Endothelial cell of umbilical vein (primary cell): ENCODE measurements around the gene DAB2IP. TPM values are rescaled to one million over a fixed set of nuclear protein-coding genes. Genes with fewer than 3 reads are reported as not detected.

Experiments used
- BruUV-seq: library from RNA; stranded (reverse); fragments of 400-500 nt; replicated peaks from 2 replicates; lab custom pipeline; 2021; lab: Mats Ljungman, UMichigan
- CTCF ChIA-PET: fragments of 300-600, 350-600 bp; sonication (Branson Sonifier 250); formaldehyde crosslinking; loops from one replicate; lab custom pipeline; 2021; ENCODE audit warnings: antibody characterized with exemption, inconsistent platforms; lab: Charles Lee
- POLR2A ChIA-PET: fragments of 300-600, 350-600 bp; sonication (Branson Sonifier 250); formaldehyde crosslinking; loops from one replicate; lab custom pipeline; 2021; ENCODE audit warnings: antibody characterized with exemption, inconsistent platforms; lab: Charles Lee
- DNase-seq: peaks from one replicate; pipeline ENCODE4 v3.0.0-alpha.2; 2011; ENCODE audit warnings: low read depth, low spot score
- FAIRE-seq: peaks from 2 replicates; lab custom pipeline; 2011; peaks lifted over from hg19 to GRCh38; lab: Jason Lieb, UNC
- H2AFZ ChIP-seq: 2 replicates; pipeline ENCODE4 v1.6.0; 2012; ENCODE audit warnings: low read depth, low read length, control low read depth, inconsistent platforms
- H3K27ac ChIP-seq: 2 replicates; pipeline ENCODE4 v1.5.1; 2011; ENCODE audit warnings: low read depth, mild to moderate bottlenecking, control low read depth, low read length, moderate library complexity; ENCODE audit not compliant: insufficient read depth
- H3K27me3 ChIP-seq, 2 experiments: 2 replicates each; pipeline versions ENCODE4 v1.6.0 to v1.6.1; 2011; ENCODE audit warnings: low read length in 2 of 2, mixed read lengths in 1 of 2; ENCODE audit not compliant: control insufficient read depth in 2 of 2, insufficient read depth in 2 of 2
- H3K36me3 ChIP-seq, 2 experiments: 2 replicates in 1 of 2; 3 replicates in 1 of 2; pipeline ENCODE4 v1.5.1; 2011; ENCODE audit warnings: low read length in 2 of 2, mild to moderate bottlenecking in 1 of 2, moderate library complexity in 1 of 2; ENCODE audit not compliant: control insufficient read depth in 2 of 2, insufficient read depth in 2 of 2; ENCODE audit errors: extremely low read depth in 1 of 2
- H3K4me1 ChIP-seq: 3 replicates; pipeline ENCODE4 v1.5.1; 2011; ENCODE audit warnings: mild to moderate bottlenecking, low read length; ENCODE audit not compliant: control insufficient read depth, insufficient read depth; ENCODE audit errors: extremely low read depth
- H3K4me2 ChIP-seq: 2 replicates; pipeline ENCODE4 v1.6.1; 2011; ENCODE audit warnings: low read length, control low read depth, mixed read lengths; ENCODE audit not compliant: insufficient read depth
- H3K4me3 ChIP-seq, 3 experiments: fragments of 200-600 bp in 1 of 3; sonication (generic), shearing (Covaris generic) in 1 of 3; replicated peaks in 1 of 3; 2 replicates each; pipeline ENCODE4 v1.5.1; 2011 to 2016; ENCODE audit warnings: control low read depth in 3 of 3, low read length in 3 of 3, mild to moderate bottlenecking in 2 of 3, inconsistent platforms in 1 of 3, low read depth in 1 of 3, moderate library complexity in 1 of 3; ENCODE audit not compliant: insufficient read depth in 1 of 3
- H3K79me2 ChIP-seq: 2 replicates; pipeline ENCODE4 v1.6.0; 2012; ENCODE audit warnings: low read length, inconsistent platforms; ENCODE audit not compliant: control insufficient read depth, insufficient read depth
- H3K9ac ChIP-seq: replicated peaks from 2 replicates; pipeline ENCODE3; 2011; ENCODE audit warnings: low read length, control low read depth; ENCODE audit not compliant: insufficient read depth; ENCODE audit errors: extremely low read depth
- H3K9me1 ChIP-seq: replicated peaks from 3 replicates; pipeline ENCODE4 v1.6.0; 2011; ENCODE audit warnings: mild to moderate bottlenecking, low read length; ENCODE audit not compliant: control insufficient read depth, insufficient read depth; ENCODE audit errors: extremely low read depth
- H3K9me3 ChIP-seq: replicated peaks from 2 replicates; pipeline ENCODE4 v1.5.1; 2012; ENCODE audit warnings: low read length, inconsistent platforms; ENCODE audit not compliant: control insufficient read depth, insufficient read depth
- H4K20me1 ChIP-seq: replicated peaks from 2 replicates; pipeline ENCODE3; 2011; ENCODE audit warnings: mild to moderate bottlenecking, low read length; ENCODE audit not compliant: control insufficient read depth, insufficient read depth; ENCODE audit errors: extremely low read depth
- CTCF ChIP-seq, 2 donors: IDR thresholded peaks; 1 replicate in 1 of 2; 2 replicates in 1 of 2; pipeline ENCODE4 v1.5.1; 2011; ENCODE audit warnings: low read length in 2 of 2, mild to moderate bottlenecking in 2 of 2, moderate library complexity in 2 of 2, control low read depth in 1 of 2, inconsistent platforms in 1 of 2, low read depth in 1 of 2; ENCODE audit not compliant: insufficient read depth in 1 of 2; ENCODE audit errors: extremely low read depth in 1 of 2
- EZH2 ChIP-seq: IDR thresholded peaks from 2 replicates; pipeline ENCODE4 v1.6.1; 2012; ENCODE audit warnings: borderline replicate concordance, low read depth, mild to moderate bottlenecking, moderate library complexity, low read length, inconsistent platforms; ENCODE audit not compliant: severe bottlenecking
- FOS ChIP-seq: IDR thresholded peaks from 2 replicates; pipeline ENCODE4 v1.6.1; 2011; ENCODE audit warnings: mild to moderate bottlenecking, low read length, moderate library complexity, borderline replicate concordance; ENCODE audit not compliant: insufficient read depth
- GATA2 ChIP-seq: IDR thresholded peaks from 2 replicates; pipeline ENCODE4 v1.7.0; 2011; ENCODE audit warnings: low read depth, mild to moderate bottlenecking, moderate library complexity, mixed read lengths, low read length; ENCODE audit not compliant: insufficient read length, insufficient read depth
- JUN ChIP-seq: IDR thresholded peaks from 2 replicates; pipeline ENCODE4 v1.6.1; 2011; ENCODE audit warnings: borderline replicate concordance, low read depth; ENCODE audit not compliant: insufficient read length, insufficient read depth
- MAX ChIP-seq: IDR thresholded peaks from 2 replicates; pipeline ENCODE4 v1.6.1; 2011; ENCODE audit not compliant: insufficient read depth, insufficient read length
- MYC ChIP-seq: IDR thresholded peaks from one replicate; pipeline ENCODE4 v1.6.1; 2011; ENCODE audit warnings: mild to moderate bottlenecking, low read depth, low read length
- POLR2A ChIP-seq: IDR thresholded peaks from 2 replicates; pipeline ENCODE4 v1.6.1; 2012; ENCODE audit warnings: low read depth, mild to moderate bottlenecking, control low read depth, low read length
- POLR2AphosphoS5 ChIP-seq: IDR thresholded peaks from 2 replicates; pipeline ENCODE4 v1.6.1; 2012; ENCODE audit warnings: low read depth, mild to moderate bottlenecking, control low read depth, low read length, moderate library complexity; ENCODE audit not compliant: insufficient read depth
- dilution Hi-C: fragments of 300-500 bp; cut with MboI; formaldehyde crosslinking; loops from one replicate; pipeline ENCODE4 v1.15.0; 2019; ENCODE audit warnings: low sequenced_read_pairs; ENCODE audit not compliant: extremely low pct_ligation_motif_present
- intact Hi-C: fragments of 100-400 bp; cut with micrococcal nuclease; formaldehyde crosslinking; loops from one replicate; pipeline ENCODE4 v1.10.0; 2022
- polyA plus RNA-seq, 4 experiments: library from polyadenylated mRNA; depleted of rRNA in 3 of 4; stranded (reverse) in 3 of 4; unstranded in 1 of 4; fragments of >200 nt; gene quantifications; 2 replicates each; pipeline versions ENCODE4 v1.2.1 to v1.2.3, GENCODE V29; 2011 to 2012; ENCODE audit warnings: missing spikeins in 1 of 4
- total RNA-seq: library from RNA; stranded (reverse); gene quantifications from 2 replicates; pipeline ENCODE4 v1.2.3, GENCODE V29; 2021

The DAB2IP gene
- total and polyA plus RNA-seq, 2 donors (not counting 3 experiments of a cell fraction or from before 2014, with no cell fraction given) = 29.2 to 53.6 TPM

DNA sequence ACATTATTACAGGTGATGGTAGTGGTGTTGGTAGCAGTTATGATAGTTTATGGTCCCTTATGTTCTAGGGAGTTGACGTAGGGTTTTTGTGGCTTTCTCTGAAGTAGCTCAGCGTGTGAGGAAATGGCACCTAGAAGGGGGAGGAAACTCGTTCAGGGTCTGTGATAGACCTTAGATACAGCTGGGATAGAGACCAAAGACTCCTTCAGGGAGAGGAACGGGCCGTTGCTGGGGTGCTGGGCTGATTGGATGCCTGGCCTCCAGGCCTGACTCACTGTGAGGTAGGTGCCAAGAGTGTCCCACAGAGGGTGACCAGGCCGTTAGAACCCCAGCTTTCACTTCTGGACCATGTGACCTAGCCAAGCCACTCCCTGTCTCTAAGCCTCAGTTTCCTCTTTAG, 96.6 kb downstream of the DAB2IP start:
- dilution Hi-C loops (no loop called here), intact Hi-C loops (no loop called here)
- no TSS peak for BruUV-seq
- Histone ChIP-seq H3K27ac (no peak overlapping the region), H3K4me2 (no peak overlapping the region), H3K36me3 (peaks cover 0 to 2% of the 10 kb centered on the region in 2 experiments), H3K27me3 (no peaks in the 10 kb centered on the region), H3K79me2 (peaks cover 11% of the 10 kb centered on the region), H3K9ac (no peak overlapping the region), H3K4me3 (no peak overlapping the region), H3K9me1 (no peaks in the 10 kb centered on the region), H3K9me3 (no peaks in the 10 kb centered on the region), H2AFZ (no peak overlapping the region), H3K4me1 (peaks cover 16% of the 10 kb centered on the region), H4K20me1 (no peaks in the 10 kb centered on the region)
- TF ChIP-seq POLR2AphosphoS5 = no peak
- no peak for TF ChIP-seq MYC
- TF ChIP-seq JUN = no peak
- no peak for TF ChIP-seq CTCF (IDR thresholded peaks at IDR 0.05; ENCODE audit: extremely low read depth in 1 of 2, insufficient read depth in 1 of 2, low read depth in 1 of 2, low read length in 2 of 2)
- no peak for TF ChIP-seq POLR2A
- no peak for TF ChIP-seq FOS
- TF ChIP-seq MAX = no peak
- no peak for TF ChIP-seq GATA2
- no peak for TF ChIP-seq EZH2
- ChIA-PET CTCF (interaction anchor here (1.1 kb wide), 1 partner anchor 13 kb away, joined by 3 read pairs; no protein-coding TSS in a partner anchor), POLR2A (no interaction called here)
- DNase-seq (no peak), FAIRE-seq (no peak)
